ENCODE data around the gene CHAMP1.
A peak's percentile ranks its signal among the peaks of the same experiment; 100 is the strongest.
"Not testable (repeated sequence)": the region's sequence is repeated elsewhere in the genome, so short reads cannot be mapped to it uniquely, and the experiment has no call there.

Gene CHAMP1

GRCh38 chr13:114338959-114339358 lies 24.7 kb downstream of the CHAMP1 start:
- DNase-seq, result no peak

- DNase-seq, result peak; percentile 38
Observed at GRCh38 chr13:114339857-114340534, 25.7 kb downstream of the CHAMP1 start.

DNA sequence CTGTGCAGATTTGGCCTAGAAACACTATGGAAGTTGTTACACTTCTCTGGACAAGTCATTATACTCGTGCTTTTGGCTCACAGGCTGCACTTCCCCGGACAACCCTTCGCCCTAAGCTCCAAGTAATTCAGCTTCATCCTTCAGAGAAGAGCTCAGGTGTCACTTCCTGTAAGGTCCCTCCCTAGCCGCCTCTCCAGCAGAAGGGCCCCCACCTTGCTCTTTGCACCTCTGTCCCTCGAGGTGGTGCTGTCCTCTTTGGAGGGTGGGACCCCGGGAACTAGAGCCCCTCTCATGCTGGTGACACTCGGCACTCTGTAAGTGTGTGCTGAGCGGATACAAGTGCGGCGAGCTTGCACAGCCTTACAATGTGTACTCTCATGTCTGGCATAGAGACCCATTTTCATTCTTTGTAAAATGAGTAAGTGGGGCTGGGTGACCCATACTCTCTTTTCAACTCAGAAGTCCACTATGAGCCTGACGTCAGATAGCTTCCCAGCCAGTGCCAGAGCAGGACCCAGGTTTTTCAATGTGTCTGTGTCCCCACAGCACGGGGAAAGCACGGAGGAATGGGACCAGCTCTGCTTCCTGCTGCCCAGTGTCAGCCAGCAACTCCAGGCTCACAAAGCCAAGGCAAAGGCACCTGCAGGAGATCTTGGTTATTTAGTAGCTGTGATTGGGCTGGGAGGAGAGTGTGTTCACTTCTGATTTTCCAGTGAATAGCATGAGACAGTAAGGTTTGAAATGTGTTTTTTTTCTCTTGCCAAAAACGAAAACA lies 26.9 kb downstream of the CHAMP1 start:
- DNase-seq, result no peak

GRCh38 chr13:114347256-114347655 lies 33.0 kb downstream of the CHAMP1 start:
- peak; percentile 75 for DNase-seq

GRCh38 chr13:114352763-114353162 lies 38.5 kb downstream of the CHAMP1 start:
- not testable (repeated sequence) for DNase-seq

- DNase-seq, result not testable (repeated sequence)
Observed at GRCh38 chr13:114353382-114353781, 39.1 kb downstream of the CHAMP1 start.

All from suppressor macrophage treated with lipopolysaccharide for 4 hours (primary cell).